Hematopoietic multipotent progenitor cell (in vitro differentiated cells): ENCODE measurements around the gene DPP10. TPM values are rescaled to one million over a fixed set of nuclear protein-coding genes. Genes with fewer than 3 reads are reported as not detected.

Source experiments
- DNase-seq, 3 donors: peaks; one replicate each; pipeline ENCODE4 v3.0.0-alpha.2; 2011 to 2015; ENCODE audit warnings: low read depth in 2 of 3, low spot score in 2 of 3
- total RNA-seq: library from RNA; depleted of rRNA; stranded (reverse); fragments of >200 nt; gene quantifications from one replicate; pipeline ENCODE4 v1.2.3, GENCODE V29; 2012

Gene DPP10
- total RNA-seq, 1 donor = 1.9 TPM

DNA sequence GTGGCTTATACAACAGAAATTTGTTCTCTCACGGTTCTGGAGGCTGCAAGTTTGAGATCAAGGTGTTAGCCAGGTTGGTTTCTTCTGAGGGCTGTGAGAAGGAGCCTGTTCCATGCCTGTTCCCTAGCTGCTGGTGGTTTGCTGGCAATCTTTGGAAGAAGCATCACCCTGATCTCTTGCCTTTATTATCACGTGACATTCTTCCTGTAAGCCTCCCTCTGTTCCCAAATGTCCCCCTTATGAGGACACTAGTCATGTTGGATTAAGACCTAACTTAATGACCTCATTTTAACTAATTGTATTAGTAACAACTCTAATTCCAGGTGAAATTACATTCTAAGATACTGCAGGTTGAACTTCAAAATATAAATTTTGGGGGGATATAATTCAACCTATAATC lies 135.2 kb downstream of the DPP10 start:
- no peak for DNase-seq

- no peak for DNase-seq
Observed at GRCh38 chr2:114579542-114579941, 137.1 kb downstream of the DPP10 start.

GRCh38 chr2:114580691-114581090 lies 138.2 kb downstream of the DPP10 start:
- no peak for DNase-seq

- no peak for DNase-seq
Observed at GRCh38 chr2:114598329-114598728, 155.9 kb downstream of the DPP10 start.

- no peak for DNase-seq
Observed at GRCh38 chr2:114609203-114609602, 166.8 kb downstream of the DPP10 start.

GRCh38 chr2:114609801-114610200 lies 167.4 kb downstream of the DPP10 start:
- no peak for DNase-seq

GRCh38 chr2:114610677-114611076 lies 168.2 kb downstream of the DPP10 start:
- no peak for DNase-seq

DNA sequence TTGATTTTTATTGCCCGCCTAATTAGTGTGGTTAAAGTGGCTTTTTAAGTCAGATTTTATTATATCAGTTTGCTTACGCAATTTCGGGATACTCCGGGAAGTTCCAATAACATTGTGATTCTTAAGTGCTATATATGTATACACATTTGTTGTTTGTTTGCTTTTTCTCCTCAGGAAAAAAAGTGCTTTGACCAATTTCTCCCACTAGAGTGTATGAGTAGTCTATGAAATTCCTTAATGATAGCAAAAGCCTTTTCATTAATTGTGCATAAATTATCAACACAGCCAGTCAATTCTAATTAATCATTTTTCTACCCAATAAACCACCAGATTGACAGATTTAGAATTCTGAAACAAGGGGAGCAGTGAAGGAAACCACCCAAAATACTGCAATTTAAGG lies 172.2 kb downstream of the DPP10 start:
- DNase-seq = no peak

GRCh38 chr2:114628481-114628880 lies 186.0 kb downstream of the DPP10 start:
- no peak for DNase-seq

DNA sequence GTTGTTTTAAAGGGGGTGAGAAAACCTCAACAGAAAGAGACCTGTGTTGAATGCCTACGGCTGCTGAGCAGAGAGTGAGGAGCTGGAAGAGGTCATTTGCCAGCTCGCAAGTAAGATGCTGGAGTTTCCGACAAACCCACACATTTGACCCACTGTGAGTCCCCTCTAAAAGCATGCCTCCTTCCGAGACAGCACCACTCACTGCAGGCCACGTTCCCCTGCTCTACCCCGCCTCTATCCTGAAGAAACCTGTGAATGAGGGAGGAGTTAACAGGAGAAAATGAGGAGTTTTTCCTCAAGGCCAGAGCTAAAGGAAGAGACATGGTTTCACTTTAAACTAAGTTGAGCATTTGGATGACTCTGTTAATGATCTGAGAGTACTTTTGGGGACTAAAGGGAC lies 188.7 kb downstream of the DPP10 start:
- no peak for DNase-seq

GRCh38 chr2:114642166-114642770 lies 199.8 kb downstream of the DPP10 start:
- no peak for DNase-seq

GRCh38 chr2:114642988-114643553 lies 200.6 kb downstream of the DPP10 start:
- no peak for DNase-seq

DNA sequence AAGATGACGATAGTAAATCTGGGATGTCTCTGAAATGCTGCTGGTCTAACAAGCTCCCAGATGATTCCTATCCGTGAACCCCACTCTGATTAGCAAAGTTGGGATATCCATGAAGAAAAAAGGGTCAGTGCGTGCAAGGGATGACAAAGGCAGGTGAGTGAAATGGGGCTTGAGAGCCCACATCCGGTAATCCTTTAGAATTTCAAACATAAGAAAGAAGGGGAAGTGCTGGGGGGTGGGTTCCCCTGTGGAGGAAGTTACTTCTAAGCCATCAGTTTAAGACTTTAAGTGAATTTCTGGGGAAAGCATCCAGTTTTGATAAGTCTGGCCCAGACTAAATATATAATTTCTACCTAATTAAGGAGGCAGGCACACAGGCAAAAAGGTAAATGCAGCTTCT lies 209.5 kb downstream of the DPP10 start:
- DNase-seq = no peak

DNA sequence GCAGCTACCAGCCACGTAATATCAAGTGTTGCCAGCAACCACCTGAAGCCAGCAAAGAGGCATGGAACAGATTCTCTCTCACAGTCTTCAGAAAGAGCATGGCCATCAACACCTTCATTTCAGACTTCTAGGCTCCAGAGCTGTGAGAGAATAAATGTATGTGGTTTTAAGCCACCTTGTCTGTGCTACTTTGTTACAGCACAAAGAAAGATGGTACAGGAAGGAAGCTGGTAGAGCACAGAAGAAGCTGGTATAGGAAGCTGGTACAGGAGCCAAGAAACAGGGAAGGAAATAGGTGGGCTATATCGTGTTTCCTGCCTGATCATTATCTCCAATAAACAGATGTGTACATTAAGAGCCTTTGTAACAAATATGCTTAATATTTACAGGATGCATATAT lies 217.4 kb downstream of the DPP10 start:
- DNase-seq = no peak

- no peak for DNase-seq
Observed at GRCh38 chr2:114661971-114662939, 219.8 kb downstream of the DPP10 start.

- no peak for DNase-seq
Observed at GRCh38 chr2:114668415-114668814, 226.0 kb downstream of the DPP10 start.

DNA sequence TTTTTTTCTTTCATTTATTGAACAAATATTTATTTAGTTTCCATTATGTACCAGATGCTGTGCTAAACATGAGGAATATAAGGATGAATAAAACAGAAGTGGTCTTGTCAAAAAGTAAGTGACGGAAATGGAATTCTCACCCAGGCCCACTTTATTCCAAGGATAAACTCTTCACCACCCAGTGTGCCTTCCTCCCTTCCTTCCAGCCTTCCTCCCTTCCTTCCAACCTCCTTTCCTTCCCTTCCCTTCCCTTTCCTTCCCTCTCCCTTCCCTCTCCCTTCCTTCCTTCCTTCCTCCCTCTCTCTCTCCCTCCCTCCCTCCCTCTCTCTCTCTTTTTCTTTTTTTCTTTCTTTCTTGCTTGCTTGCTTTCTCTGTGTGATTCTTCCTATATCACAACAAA lies 240.8 kb downstream of the DPP10 start:
- DNase-seq = no peak

DNA sequence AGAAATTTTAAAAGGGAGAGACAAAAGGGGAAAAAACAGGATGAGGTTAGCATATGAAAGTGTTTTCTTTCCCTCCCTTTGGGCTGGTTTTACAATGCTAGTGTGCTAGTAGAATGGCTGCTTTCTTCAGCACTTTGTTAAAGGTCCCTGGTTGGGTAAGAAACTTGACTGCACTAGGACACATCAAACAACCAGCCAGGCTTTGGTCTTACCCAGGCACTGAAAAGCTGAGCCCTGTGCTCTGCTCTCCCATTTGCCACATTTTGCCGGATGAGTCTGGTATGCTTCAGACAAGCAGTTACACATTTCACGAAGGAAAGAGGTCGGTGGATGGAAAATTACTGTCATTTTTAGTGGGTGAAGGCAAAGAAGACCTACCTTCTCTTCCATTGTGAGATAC lies 242.0 kb downstream of the DPP10 start:
- DNase-seq = no peak

DNA sequence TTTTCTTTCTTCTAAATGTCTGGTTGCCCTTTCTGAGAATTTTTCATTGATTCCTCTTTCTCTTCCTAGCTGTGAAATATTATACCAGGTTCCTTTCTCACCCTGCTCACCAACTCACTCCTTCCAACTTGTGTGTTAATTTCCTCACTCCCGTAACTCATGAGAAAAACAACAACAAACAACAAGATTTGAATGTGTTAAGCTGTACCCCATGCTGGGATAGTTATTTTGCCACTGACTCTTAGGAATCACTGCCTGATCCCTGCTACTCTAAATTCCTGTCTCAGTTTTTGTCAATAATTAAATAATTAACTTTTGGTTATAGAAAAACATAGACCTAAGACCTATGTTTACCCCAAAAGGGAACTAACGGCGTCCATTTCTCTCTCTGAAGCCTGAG lies 242.7 kb downstream of the DPP10 start:
- DNase-seq = no peak

DNA sequence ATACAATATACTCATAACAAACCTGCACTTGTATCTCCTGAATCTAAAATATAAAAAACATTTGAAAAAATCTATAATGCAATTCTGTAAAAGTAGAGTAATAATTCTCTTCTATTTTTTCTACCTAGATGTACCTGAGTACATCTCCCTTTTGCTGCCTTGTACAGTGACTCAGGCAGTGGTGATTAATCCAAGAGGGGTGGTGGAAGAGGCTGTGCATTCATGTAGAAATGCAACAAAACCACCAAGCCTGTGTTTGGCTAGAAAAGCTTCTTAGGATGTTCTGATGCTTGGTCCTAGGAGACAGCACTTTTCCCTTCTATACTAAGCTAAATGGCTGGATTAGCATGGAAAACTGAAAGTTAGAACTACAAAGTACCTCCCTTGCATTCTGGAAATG lies 245.8 kb downstream of the DPP10 start:
- no peak for DNase-seq

- no peak for DNase-seq
Observed at GRCh38 chr2:114698520-114698919, 256.1 kb downstream of the DPP10 start.

GRCh38 chr2:114699423-114699944 lies 257.0 kb downstream of the DPP10 start:
- DNase-seq = no peak
